HG03469 (cell line): Measurements from ENCODE around the gene DDX31.
"Not testable (repeated sequence)": the region's sequence is repeated elsewhere in the genome, so short reads cannot be mapped to it uniquely, and the experiment has no call there.

Experiments
- ATAC-seq: cut with Tn5 transposase; IDR thresholded peaks from one replicate; pipeline ENCODE4 v1.9.1; 2021; ENCODE audit warnings: mild to moderate bottlenecking, moderate library complexity, moderate number of reproducible peaks; ENCODE audit not compliant: unreplicated experiment

DDX31 gene

DNA sequence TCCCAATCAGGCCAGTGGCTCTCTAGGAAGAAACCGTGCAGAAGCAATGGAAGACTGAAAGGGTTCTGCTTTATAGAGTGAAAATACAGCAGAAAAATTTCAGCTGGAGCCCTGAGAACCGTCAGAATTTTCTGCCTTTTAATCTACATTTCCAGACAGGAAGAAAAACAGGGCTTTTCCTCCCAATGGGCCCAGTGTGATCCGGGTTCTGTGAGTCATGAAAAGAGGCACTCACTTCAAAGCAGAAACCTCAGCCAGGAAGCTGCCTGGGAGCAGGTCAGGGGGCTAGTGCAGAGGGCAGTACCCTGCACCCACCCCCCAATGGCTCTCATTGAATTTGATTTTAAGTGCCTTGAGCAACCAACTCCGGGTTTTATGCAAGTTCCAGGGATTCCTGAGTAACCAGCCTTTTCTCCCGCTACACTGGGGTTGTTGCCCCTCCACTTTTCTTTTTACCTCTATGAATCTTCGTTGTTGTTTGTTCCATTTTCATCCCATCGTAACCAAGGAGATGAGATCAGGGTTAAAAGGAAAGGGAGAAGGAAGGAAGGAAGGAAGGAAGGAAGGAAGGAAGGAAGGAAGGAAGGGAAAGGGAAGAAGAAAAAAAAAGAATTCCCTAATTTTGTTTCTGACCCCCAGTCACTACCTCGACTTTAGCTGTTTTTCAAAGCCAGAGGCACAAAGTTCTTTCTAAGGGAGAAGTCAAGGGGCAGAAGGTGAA, 86.0 kb downstream of the DDX31 start:
- no peak for ATAC-seq

DNA sequence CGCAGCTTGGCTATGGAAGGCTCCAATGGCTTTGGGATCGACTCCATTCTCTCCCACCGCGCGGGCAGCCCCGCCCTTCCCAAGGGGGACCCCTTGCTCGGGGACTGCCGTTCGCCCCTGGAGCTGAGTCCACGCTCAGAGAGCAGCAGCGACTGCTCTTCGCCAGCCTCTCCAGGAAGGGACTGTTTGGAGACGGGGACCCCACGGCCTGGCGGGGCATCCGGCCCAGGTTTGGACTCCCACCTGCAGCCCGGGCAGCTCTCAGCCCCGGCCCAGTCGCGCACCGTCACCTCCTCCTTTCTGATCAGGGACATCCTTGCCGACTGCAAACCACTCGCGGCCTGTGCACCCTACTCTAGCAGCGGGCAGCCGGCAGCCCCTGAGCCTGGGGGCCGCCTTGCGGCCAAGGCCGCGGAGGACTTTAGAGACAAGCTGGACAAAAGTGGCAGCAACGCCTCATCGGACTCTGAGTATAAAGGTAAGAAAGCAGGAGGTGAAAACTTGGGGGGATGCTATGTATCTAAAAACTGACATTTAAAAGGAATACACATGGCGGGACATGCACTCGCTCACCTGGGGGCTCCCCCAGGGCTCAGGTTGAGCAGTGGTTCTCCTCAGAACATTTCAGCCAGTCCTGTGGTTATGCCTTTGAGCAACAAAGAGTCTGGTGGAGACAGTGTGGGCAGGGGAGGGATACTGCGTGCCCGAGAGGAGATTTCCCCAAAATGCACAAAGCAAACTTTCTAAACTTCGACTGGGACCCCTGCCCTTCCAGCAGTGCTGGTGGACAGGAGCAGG, 86.8 kb downstream of the DDX31 start:
- ATAC-seq = no peak

DNA sequence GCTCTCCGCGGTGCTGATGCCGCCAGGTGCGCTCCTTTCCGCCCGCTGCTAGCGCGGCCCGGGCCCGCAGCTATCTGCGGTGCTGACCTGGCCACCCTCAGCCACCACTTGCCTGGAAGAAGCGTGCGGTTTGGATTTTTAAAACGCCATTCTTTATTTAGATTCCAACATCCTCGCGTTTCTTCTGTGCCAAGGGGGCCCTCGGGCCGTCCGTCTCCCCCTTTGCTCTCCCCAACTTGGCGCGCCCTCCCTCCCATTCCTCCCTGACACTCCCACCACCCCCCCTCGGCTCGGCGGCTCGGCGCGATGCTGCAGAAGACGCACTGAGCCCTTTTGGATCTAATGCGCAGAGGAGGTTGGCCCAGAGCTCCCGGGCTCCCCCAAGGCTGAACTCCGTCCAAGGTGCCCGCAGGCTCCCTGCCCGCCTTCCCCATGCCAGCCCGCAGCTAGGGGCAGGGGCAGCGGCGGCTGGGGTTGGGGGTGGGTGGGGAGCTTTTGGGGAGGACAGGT, 87.5 kb downstream of the DDX31 start, which contains the start of gene BARHL1:
Gene BARHL1, plus strand, starts transcription at position 331 of the 510 bp plus-strand sequence. CDS start 192 bp downstream, outside the sequence.
- no peak for ATAC-seq

DNA sequence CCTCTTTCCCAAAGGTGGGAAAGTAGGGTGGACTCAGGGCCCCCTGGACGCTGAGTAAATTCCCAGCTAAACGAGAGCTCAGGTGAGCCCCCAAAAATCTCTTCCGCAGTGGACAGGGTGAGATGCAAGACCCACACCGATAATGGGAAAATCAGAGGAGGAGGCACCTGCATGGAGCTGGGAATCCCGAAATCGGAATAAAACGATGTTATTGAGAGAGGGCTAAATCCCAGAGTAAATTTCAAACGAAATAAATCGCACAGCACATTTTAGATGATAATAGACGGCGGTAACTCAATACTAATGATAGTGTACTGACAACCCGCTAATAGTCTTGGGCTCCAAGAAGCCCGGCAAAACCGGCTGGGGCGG, 90.4 kb downstream of the DDX31 start:
- ATAC-seq = no peak

DNA sequence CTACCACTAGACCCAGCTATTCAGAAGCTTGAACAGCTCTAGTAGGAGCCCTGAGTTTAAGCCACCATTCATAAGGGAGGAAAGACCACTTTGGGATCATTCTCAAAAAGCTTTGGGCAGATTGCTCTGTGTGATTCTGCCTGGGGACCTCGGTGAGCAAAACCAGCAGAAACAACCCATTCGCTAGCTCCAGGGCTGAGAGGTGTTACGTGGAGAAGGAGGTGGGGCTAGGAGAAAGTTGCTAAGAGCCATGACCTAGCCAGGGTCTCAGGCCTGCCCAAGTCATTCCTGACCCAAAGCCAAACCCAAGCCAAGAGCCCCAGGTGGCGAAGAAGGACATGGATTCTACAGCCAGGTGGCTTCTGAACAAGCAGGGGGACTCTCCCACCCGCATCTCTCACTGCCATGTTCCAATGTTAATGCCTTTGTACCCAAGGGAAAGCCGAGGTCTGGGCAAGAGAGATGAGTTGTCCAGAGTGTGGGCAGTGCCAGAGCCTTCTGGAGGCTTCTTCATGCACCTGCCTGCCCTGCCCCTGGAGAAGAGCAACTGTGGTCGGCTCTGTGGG, 91.3 kb downstream of the DDX31 start:
- ATAC-seq = no peak

DNA sequence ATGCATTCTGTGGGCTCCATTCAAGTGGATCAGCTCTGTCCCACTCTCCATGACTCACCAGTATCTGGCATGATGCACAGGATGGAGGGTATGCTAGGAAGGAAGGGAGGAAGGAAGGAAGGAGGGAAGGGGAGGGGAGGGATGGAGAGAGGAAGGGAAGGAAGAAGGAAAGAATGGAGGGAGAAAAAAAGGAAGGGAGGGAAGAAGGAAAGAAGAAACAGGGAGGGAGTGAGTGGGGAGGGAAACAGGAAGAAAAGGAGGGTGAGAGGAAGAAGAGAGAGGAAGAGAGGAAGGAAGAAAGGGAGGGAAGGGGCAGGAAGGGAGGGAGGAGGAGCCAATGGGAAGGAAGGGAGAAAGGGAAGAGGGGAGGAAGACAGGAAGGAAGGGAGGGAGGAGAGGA, 92.7 kb downstream of the DDX31 start:
- no peak for ATAC-seq

DNA sequence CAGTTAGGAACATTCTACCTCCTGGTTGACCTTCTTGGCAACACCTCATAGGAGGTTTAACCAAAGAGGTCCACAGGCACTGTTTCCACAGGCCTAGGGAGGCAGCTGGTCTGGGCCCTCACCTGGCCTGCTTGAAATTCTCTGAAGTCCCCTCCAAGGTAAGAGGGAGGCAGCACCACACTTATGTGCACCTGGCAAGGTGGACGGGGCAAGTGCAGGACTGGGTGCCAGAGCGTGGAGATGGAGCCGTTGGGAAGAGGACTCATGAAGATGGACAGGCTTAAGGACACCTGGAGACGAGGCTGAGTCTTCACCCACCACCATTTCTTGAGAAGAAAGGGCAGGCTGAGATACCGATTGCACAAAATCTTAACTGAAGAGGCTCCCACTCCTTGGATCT, 94.0 kb downstream of the DDX31 start:
- ATAC-seq = no peak

DNA sequence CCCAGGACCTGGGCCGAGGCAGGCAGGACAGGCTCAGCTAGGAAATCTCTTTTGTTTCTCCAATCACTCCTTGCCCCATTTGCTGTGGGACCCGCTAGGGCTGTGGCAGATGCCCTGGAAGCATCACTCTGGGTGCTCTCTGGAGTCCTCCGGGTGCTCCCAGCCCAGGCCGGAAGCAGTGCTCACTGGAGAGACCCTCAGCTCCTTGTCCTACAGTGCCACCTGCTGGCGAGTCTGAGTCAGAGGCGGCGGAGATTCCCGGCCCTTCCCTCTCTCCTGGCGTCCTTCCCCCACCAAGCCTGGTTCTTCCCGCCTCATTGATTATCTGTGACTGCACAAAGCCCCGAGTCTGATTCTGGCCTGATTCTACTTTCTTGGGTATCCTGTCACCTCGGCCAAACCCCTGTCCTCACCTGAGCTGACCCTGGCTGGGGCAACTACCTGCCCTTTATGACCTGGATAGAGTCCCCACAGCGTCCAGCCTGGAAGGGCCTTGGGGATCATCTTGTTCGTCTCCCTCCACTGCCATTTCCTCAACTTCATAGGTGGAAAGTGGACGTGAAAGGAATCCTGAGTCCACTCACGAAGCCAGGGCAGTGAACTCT, 94.7 kb downstream of the DDX31 start:
- no peak for ATAC-seq

DNA sequence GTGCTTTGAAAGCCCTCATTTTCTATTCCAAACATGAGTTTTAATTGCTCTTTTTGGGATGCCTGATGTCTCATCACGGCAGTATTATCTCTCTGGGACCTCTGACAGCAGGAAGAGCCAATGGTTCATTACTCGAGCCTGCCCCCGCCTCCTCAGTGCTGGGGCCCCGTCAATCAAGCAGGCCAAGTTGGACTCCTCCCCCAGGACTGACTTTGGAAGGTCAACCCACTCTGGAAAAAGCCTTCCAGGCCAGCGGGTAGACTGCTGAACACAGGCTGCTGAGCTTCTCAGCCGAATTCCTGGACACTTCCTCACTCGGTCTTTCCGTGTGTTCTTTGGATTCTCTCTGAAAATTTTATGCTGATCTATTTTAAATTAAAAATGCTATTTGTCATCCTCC, 96.9 kb downstream of the DDX31 start:
- no peak for ATAC-seq

DNA sequence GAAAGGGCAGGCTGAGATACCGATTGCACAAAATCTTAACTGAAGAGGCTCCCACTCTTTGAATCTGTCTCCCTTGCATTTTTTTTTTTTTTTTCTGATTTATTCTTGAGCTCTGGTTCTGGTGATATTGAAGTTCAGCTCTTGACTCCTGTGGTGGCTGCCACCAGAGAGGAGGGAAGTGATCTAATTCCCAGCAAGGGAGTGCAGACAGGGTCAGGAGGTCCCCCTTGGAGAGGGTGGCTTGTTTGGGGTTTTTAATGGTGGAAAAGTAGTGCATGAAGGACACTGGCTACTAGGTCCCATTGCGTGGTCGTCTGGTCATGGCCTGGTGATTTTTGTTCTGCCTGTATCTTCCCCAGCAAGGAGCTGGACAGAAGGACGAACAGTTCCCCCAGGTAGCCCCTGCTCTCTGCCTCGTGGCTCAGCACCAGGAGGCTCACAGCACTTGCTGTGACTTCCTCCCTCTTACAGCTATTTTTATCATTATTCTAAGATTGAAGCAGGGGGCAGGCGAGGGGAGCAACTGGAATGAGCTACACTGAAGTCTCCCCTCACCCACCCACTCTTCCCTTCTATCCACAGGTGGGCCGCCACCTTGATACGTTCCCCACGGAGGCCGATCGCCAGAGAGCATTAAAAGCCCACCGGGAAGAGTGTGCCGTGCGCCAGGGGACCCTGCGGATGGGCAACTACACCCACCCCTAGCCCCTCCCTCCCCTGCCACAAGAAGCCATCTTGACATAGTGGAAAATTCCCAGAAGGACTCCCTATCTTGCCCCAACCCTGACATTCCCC, 97.8 kb downstream of the DDX31 start:
- ATAC-seq = no peak

DNA sequence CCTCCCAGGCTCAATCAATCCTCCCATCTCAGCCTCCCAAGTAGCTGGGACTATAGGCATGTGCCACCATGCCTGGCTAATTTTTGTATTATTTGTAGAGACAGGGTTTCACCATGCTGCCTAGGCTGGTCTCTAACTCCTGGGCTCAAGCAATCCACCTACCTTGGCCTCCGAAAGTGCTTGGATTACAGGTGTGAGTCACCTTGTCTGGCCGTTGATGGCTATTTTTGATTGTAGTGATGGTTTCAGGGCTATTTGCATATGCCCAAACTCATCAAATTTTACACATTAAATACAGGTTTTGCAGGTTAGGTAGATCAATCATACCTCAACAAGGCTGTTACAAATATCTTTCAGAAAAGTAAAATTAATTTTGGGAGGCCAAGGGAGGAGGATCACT, 101.0 kb downstream of the DDX31 start:
- not testable (repeated sequence) for ATAC-seq

DNA sequence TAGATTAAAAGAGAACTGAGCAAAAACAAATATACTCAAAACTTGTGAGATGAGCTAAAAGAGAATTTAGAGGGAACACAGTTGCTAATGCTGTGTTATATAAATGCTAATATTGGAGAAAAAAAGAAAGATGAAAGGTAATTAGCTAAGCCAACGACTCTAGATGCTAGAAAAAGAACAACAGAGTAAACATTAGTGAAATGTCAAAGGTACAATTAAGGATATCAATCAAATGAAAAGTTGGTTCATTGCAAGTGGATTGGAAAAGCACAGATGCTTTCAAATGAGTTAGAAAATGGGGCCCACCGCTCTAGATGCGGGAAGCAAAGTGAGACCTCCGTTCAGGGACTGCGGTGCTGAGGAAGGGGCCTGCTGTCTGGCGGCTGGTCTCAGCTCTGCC, 105.3 kb downstream of the DDX31 start:
- no peak for ATAC-seq

DNA sequence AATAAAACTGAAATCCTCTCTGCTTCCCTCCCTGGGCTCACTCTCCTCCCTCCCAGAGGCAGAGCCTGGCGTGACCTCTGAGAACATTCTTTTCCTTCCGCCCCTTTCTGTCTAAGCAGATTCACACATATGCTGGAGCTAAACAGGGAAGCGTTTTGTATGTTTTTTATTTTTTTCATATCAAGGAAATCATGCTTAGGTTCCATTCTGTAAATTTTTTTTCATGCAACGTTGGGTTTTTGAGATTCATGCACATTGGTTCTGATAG, 107.5 kb downstream of the DDX31 start:
- no peak for ATAC-seq

DNA sequence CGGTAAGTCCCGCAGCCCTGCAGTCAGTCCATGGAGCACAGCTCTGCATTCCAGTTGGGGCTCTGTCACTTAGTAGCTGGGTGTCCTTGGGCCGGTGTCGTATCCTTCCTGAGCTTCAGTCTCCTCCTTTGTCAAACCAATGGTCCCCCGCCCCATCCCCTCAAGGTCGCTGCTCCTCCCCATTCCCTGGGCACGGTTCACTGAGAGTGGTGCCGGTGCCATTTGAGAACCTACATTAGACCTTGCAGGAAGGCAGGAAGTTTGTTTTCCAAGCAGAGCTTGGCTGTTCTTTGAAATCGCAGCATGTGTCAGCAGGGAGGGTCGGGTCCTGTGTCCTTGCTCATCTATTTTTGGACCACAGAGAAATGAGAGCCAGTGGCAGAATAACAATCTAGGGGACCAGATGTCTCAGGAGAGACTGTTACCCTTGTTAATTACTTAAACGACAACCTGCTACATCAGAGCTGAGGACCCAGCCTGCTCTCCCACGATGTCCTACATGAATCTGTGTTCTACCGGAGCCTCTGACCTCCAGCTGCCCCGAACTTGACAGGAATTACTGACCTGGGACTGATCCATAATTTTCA, 109.1 kb downstream of the DDX31 start:
- ATAC-seq = no peak

DNA sequence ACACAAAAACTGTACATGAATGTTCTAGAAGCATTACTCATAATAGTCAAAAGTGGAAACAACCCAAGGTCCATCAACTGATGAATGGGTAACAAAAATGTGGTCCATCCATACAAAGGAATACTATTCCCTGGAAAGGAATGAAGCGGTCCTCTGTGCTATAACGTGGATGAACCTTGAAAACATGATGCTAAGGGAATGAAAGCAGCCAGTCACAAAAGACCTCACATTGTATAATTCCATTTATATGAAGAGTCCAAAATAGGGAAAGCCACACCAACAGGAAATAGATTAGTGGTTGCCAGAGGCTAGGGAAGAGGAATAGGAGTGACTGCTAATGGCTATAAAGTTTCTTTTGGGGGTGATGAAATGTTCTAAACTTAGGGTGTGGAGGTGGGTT, 110.1 kb downstream of the DDX31 start:
- ATAC-seq = no peak

DNA sequence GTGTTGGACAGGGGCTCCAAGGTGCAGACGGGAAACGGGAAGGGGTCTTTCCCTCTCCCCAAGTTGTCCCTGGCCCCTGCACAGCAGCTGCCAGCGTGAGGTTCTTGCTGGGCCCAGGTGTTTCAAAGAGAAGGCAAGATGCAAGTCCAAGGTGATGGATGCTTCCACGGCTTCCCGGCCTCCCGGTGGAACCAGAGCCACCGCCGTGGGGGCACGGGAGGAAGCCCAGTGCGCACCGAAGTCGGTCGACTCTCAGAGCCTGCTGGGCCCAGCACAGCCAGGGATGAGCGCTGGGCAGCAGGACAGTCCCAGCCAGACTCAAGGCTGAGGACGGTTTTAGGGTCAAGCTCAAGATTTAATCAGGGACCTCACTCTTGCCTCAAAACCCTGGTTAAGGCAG, 112.6 kb downstream of the DDX31 start:
- no peak for ATAC-seq

DNA sequence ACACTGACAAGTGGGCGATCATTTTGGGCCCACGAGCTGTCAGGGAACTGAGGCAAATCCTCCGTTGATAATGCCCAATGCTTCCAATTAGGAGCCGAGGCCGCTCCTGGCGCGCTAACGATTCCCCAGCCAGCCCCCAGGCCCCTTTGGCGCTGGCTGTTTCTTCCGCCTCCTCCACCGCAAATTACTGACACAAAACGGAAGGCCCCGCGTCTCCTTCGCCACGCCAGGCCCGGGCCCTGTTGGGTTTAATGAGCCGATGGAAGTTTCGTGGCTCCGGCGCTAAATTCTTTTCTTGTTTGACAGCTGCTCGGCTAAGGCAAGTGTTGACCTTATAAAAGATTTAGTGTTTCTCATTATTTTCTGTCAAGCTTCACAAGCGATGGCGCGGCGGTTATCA, 113.1 kb downstream of the DDX31 start:
- no peak for ATAC-seq

DNA sequence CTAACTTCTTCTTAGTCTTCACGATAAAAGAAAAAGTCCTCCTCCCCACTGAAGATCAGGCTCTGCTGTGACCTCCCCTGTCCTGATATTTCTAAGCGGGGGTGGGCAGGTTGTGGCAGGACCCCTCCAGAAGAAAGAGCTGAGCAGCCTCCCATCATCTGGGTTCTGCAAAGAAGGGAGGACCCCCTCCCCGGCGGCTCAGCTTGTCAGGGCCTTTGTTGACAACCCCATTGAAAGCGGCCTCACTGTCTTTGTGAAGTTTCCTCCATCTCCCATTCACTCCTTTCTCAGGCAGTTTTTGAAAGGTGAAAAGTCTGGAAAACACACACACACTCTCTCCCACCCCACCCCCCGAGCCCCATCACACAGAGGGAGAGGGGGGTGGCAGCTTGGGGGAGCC, 113.5 kb downstream of the DDX31 start:
- no peak for ATAC-seq

DNA sequence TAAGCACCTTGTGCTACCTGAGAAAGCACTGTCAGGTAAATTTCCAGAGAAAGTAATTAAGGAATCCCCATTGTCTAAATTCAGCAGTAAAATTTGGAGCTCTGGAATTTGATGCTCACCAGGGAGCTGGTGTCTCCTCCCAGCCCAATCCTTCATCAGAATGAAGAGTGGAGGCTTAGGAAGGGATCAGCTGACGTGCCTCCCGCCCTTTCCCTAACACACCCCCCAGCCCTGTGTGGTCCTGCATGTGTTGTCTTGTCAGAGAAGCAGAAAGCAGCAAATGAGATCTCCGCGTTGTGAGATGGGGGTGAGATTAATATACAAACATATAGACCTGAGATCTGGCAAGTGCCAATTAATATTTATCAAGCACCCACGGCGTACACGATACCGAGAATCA, 114.3 kb downstream of the DDX31 start:
- ATAC-seq = no peak

DNA sequence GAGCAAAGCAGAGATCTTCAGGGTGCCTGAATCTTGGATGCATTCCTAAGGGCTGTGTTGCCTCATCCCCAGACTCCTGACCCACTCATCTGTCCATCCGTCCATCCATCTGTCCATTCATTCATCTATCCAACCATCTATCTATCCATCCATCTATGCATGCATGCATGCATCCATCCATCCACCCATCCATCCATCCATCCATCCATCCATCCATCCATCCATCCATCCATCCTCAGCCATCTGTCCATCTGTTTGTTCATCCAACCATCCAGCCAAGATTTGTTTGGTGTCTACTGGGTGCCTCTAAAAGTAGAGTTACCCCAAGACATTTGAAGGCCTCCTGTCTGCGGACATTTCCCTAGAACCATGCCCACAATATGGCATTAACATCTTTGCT, 115.0 kb downstream of the DDX31 start:
- no peak for ATAC-seq

DNA sequence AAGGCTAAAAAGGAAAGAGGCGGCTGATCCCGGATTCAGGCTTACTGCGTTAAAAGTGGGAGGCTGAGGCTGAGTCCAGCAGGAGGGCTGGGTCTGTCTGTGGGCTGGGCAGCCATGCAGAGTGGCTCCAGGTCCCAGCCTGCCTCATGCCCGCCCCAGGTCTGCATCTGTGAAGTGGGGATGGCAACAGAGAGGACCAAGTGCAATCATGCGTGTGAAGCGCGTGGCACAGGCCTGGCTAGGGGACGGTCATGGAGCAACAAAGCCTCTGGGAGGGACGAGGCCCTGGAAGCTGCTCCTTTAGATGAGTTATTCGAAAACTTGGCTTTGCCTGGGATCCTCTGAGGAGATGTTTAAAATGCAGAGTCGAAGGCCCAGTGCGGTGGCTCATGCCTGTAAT, 117.7 kb downstream of the DDX31 start:
- no peak for ATAC-seq
